IMR-90 (cell line): ENCODE measurements around the gene ANKRD11. TPM values are rescaled to one million over a fixed set of nuclear protein-coding genes. Genes with fewer than 3 reads are reported as not detected.

Source experiments
- ATAC-seq: fragments of 200-7000 bp; cut with Tn5 transposase; 2 replicates; pipeline ENCODE4 v1.9.1; 2020; ENCODE audit warnings: low read depth, mild to moderate bottlenecking, moderate library complexity
- BruUV-seq: library from RNA; stranded (reverse); fragments of 400-500 nt; replicated peaks from 2 replicates; lab custom pipeline; 2021; lab: Mats Ljungman, UMichigan
- CTCF ChIA-PET: fragments of 300-600 bp; formaldehyde crosslinking; extraction: SDS; loops from one replicate; lab custom pipeline; 2021; ENCODE audit warnings: antibody characterized with exemption; lab: Yijun Ruan, JAX
- POLR2A ChIA-PET: fragments of 300-600 bp; sonication (Branson Sonifier 250); formaldehyde crosslinking; loops from one replicate; lab custom pipeline; 2022; ENCODE audit warnings: antibody characterized with exemption; ENCODE audit not compliant: unreplicated experiment; lab: Charles Lee
- DNase-seq: peaks from one replicate; pipeline ENCODE4 v3.0.0; 2013
- H2AFZ ChIP-seq: replicated peaks from 2 replicates; pipeline ENCODE3; 2013; ENCODE audit warnings: low read length, mild to moderate bottlenecking; ENCODE audit not compliant: poor library complexity
- H2AK5ac ChIP-seq: 2 replicates; pipeline ENCODE4 v1.6.1; 2013; ENCODE audit warnings: low read depth, low read length, inconsistent platforms
- H2AK9ac ChIP-seq: replicated peaks from 2 replicates; pipeline ENCODE3; 2013; ENCODE audit warnings: mild to moderate bottlenecking, low read depth, low read length, moderate library complexity; ENCODE audit not compliant: poor library complexity
- H2BK120ac ChIP-seq: 2 replicates; pipeline ENCODE4 v1.6.1; 2013; ENCODE audit warnings: low read depth, low read length, inconsistent platforms
- H2BK15ac ChIP-seq: 3 replicates; pipeline ENCODE4 v1.6.1; 2013; ENCODE audit warnings: low read depth, low read length, inconsistent platforms
- H2BK20ac ChIP-seq: 2 replicates; pipeline ENCODE4 v1.6.1; 2013; ENCODE audit warnings: low read depth, mild to moderate bottlenecking, inconsistent platforms, low read length, moderate library complexity
- H2BK5ac ChIP-seq: 2 replicates; pipeline ENCODE4 v1.6.1; 2013; ENCODE audit warnings: mild to moderate bottlenecking, low read depth, low read length, inconsistent platforms; ENCODE audit not compliant: poor library complexity, severe bottlenecking
- H3K14ac ChIP-seq: replicated peaks from 2 replicates; pipeline ENCODE4 v1.6.1; 2013; ENCODE audit warnings: low read depth, low read length, inconsistent platforms
- H3K18ac ChIP-seq: 2 replicates; pipeline ENCODE4 v1.6.1; 2013; ENCODE audit warnings: low read depth, low read length, control low read depth
- H3K23ac ChIP-seq: 2 replicates; pipeline ENCODE4 v1.6.1; 2013; ENCODE audit warnings: low read depth, low read length, inconsistent platforms
- H3K27ac ChIP-seq: 2 replicates; pipeline ENCODE4 v1.5.1; 2013; ENCODE audit warnings: mild to moderate bottlenecking, control low read depth, low read length; ENCODE audit not compliant: insufficient read depth
- H3K27me3 ChIP-seq: 2 replicates; pipeline ENCODE4 v1.6.1; 2013; ENCODE audit warnings: low read length; ENCODE audit not compliant: control insufficient read depth, insufficient read depth
- H3K36me3 ChIP-seq: 2 replicates; pipeline ENCODE4 v1.6.1; 2013; ENCODE audit warnings: low read length, mixed read lengths; ENCODE audit not compliant: control insufficient read depth, insufficient read depth
- H3K4ac ChIP-seq: 2 replicates; pipeline ENCODE4 v1.6.1; 2013; ENCODE audit warnings: low read depth, low read length, inconsistent platforms
- H3K4me1 ChIP-seq: 2 replicates; pipeline ENCODE4 v1.6.1; 2013; ENCODE audit warnings: low read length, mixed read lengths; ENCODE audit not compliant: control insufficient read depth, insufficient read depth
- H3K4me2 ChIP-seq: 2 replicates; pipeline ENCODE4 v1.6.1; 2013; ENCODE audit warnings: low read depth, mild to moderate bottlenecking, control low read depth, low read length, moderate library complexity
- H3K4me3 ChIP-seq: 2 replicates; pipeline ENCODE4 v1.5.1; 2013; ENCODE audit warnings: low read depth, mild to moderate bottlenecking, control low read depth, low read length, moderate library complexity; ENCODE audit not compliant: insufficient read depth
- H3K56ac ChIP-seq: 2 replicates; pipeline ENCODE4 v1.6.1; 2013; ENCODE audit warnings: low read length, inconsistent platforms; ENCODE audit not compliant: insufficient read depth; ENCODE audit errors: extremely low read depth
- H3K79me1 ChIP-seq, 2 experiments: 2 replicates each; pipeline ENCODE4 v1.6.1; 2013; ENCODE audit warnings: low read length in 2 of 2, inconsistent platforms in 1 of 2, low read depth in 1 of 2
- H3K9ac ChIP-seq: 2 replicates; pipeline ENCODE4 v1.6.1; 2013; ENCODE audit warnings: low read depth, low read length, control low read depth
- H3K9me1 ChIP-seq: 2 replicates; pipeline ENCODE4 v1.6.1; 2013; ENCODE audit warnings: low read length, inconsistent platforms; ENCODE audit not compliant: insufficient read depth
- H3K9me3 ChIP-seq: 2 replicates; pipeline ENCODE4 v1.6.1; 2013; ENCODE audit warnings: low read length; ENCODE audit not compliant: control insufficient read depth, insufficient read depth
- H4K20me1 ChIP-seq: 2 replicates; pipeline ENCODE4 v1.6.1; 2013; ENCODE audit warnings: low read length, inconsistent platforms; ENCODE audit not compliant: insufficient read depth
- H4K5ac ChIP-seq: 2 replicates; pipeline ENCODE4 v1.6.1; 2013; ENCODE audit warnings: mild to moderate bottlenecking, low read depth, low read length, control low read depth
- H4K8ac ChIP-seq, 2 experiments: 2 replicates each; pipeline ENCODE4 v1.6.1; 2013; ENCODE audit warnings: low read depth in 2 of 2, low read length in 2 of 2, control low read depth in 1 of 2, inconsistent platforms in 1 of 2
- H4K91ac ChIP-seq: 2 replicates; pipeline ENCODE4 v1.6.1; 2013; ENCODE audit warnings: low read depth, low read length, inconsistent platforms; ENCODE audit not compliant: insufficient read depth
- BHLHE40 ChIP-seq: fragments of 150-350 bp; IDR thresholded peaks from 2 replicates; pipeline ENCODE4 v1.6.1; 2016; ENCODE audit warnings: mild to moderate bottlenecking, low read depth, low read length
- CEBPB ChIP-seq: IDR thresholded peaks from 2 replicates; pipeline ENCODE4 v1.6.1; 2012; ENCODE audit warnings: low read depth, low read length, improper control_type of control experiment
- CHD1 ChIP-seq: IDR thresholded peaks from 2 replicates; pipeline ENCODE4 v1.6.1; 2012; ENCODE audit warnings: low read depth, low read length, improper control_type of control experiment
- MAFK ChIP-seq: IDR thresholded peaks from 2 replicates; pipeline ENCODE4 v1.6.1; 2012; ENCODE audit warnings: low read depth, low read length, improper control_type of control experiment
- MAZ ChIP-seq: IDR thresholded peaks from 2 replicates; pipeline ENCODE4 v1.6.1; 2012; ENCODE audit warnings: low read depth, mild to moderate bottlenecking, low read length, improper control_type of control experiment, moderate library complexity, borderline replicate concordance
- MXI1 ChIP-seq: IDR thresholded peaks from 2 replicates; pipeline ENCODE4 v1.6.1; 2012; ENCODE audit warnings: low read depth, mild to moderate bottlenecking, low read length, moderate library complexity, borderline replicate concordance
- RCOR1 ChIP-seq: IDR thresholded peaks from 2 replicates; pipeline ENCODE4 v1.6.1; 2012; ENCODE audit warnings: mild to moderate bottlenecking, low read length, improper control_type of control experiment; ENCODE audit not compliant: insufficient replicate concordance
- RFX5 ChIP-seq: IDR thresholded peaks from 2 replicates; pipeline ENCODE4 v1.8.0; 2012; ENCODE audit warnings: low read depth, mild to moderate bottlenecking, low read length, moderate library complexity
- USF2 ChIP-seq: fragments of 150-350 bp; IDR thresholded peaks from 2 replicates; pipeline ENCODE4 v1.6.1; 2017; ENCODE audit warnings: mild to moderate bottlenecking, antibody characterized with exemption, low read length, low read depth
- WGBS, 2 experiments: methylation state at CpG; one replicate each; pipeline versions ENCODE4 v1.1.5 to v1.1.7; 2013; ENCODE audit warnings: missing lambda C conversion rate in 2 of 2; ENCODE audit not compliant: insufficient read length in 1 of 2; ENCODE audit errors: extremely low coverage in 2 of 2; 5-methylcytosine and 5-hydroxymethylcytosine counted together
- dilution Hi-C: fragments of 300-500 bp; cut with HindIII; formaldehyde crosslinking; loops from one replicate; pipeline ENCODE4 v1.14.3; 2018; ENCODE audit warnings: low sequenced_read_pairs; ENCODE audit not compliant: unreplicated experiment
- in situ Hi-C: fragments of 300-500 bp; cut with MboI; formaldehyde crosslinking; loops from 3 replicates; pipeline ENCODE4 v1.14.3; 2019; ENCODE audit warnings: low sequenced_read_pairs, inconsistent platforms, mixed read lengths
- intact Hi-C: fragments of 100-400 bp; cut with micrococcal nuclease; formaldehyde crosslinking; loops from 2 replicates; pipeline ENCODE4 v1.10.0; 2022
- polyA plus RNA-seq, 3 experiments: library from polyadenylated mRNA; depleted of rRNA; stranded (reverse); fragments of >200 nt; gene quantifications; 2 replicates each; pipeline ENCODE4 v1.2.3, GENCODE V29; 2012; ENCODE audit warnings: low replicate concordance in 1 of 3
- total RNA-seq: library from RNA; depleted of rRNA; stranded (reverse); fragments of >200 nt; gene quantifications from 2 replicates; pipeline ENCODE4 v1.2.3, GENCODE V29; 2012
- TF ChIP-seq, protein P1 (sequence below): fragments of 150-350 bp; IDR thresholded peaks from 2 replicates; pipeline ENCODE4 v1.6.1; 2016; ENCODE audit warnings: low read depth, mild to moderate bottlenecking, low read length, moderate library complexity, borderline replicate concordance

ANKRD11 gene
- total and polyA plus RNA-seq, 2 of the 4 experiments (the other 2 are of a cell fraction) = 46.8 to 71.9 TPM

GRCh38 chr16:89287777-89288576 is 202.4 kb downstream of the ANKRD11 start (continued):
- TF ChIP-seq MXI1 = no peak

- no peak overlapping the region for H3K27ac ChIP-seq
- intact Hi-C loops (no loop called here), in situ Hi-C loops (no loop called here), dilution Hi-C loops (no loop called here)
- no peak overlapping the region for H2AFZ ChIP-seq
- DNase-seq = no peak
- no peak overlapping the region for H2BK120ac ChIP-seq
- BruUV-seq = no TSS peak
- no peak overlapping the region for H3K9ac ChIP-seq
- TF ChIP-seq MXI1 (no peak), CHD1 (no peak), BHLHE40 (no peak), CEBPB (no peak), USF2 (no peak), RCOR1 (no peak), MAZ (no peak), MAFK (no peak), RFX5 (no peak)
- TF ChIP-seq, protein P1, sequence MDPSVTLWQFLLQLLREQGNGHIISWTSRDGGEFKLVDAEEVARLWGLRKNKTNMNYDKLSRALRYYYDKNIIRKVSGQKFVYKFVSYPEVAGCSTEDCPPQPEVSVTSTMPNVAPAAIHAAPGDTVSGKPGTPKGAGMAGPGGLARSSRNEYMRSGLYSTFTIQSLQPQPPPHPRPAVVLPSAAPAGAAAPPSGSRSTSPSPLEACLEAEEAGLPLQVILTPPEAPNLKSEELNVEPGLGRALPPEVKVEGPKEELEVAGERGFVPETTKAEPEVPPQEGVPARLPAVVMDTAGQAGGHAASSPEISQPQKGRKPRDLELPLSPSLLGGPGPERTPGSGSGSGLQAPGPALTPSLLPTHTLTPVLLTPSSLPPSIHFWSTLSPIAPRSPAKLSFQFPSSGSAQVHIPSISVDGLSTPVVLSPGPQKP = no peak
- no peak overlapping the region for H3K4me2 ChIP-seq
- peaks cover 48 to 74% of the 10 kb centered on the region in 2 experiments for H3K79me1 ChIP-seq
- no peak overlapping the region for H3K4ac ChIP-seq
- no peak overlapping the region for H3K18ac ChIP-seq
- H2BK15ac ChIP-seq = no peak overlapping the region
- no peaks in the 10 kb centered on the region for H3K27me3 ChIP-seq
- no peak overlapping the region for H3K4me3 ChIP-seq
- no peak overlapping the region for H3K56ac ChIP-seq
- H3K14ac ChIP-seq = no peak overlapping the region
- no peaks in the 10 kb centered on the region for H3K9me1 ChIP-seq
- H4K8ac ChIP-seq = no peak overlapping the region
- peaks cover 32% of the 10 kb centered on the region for H4K20me1 ChIP-seq
- no peak overlapping the region for H2AK9ac ChIP-seq
- no peak overlapping the region for H2BK20ac ChIP-seq
- no peak overlapping the region for H2BK5ac ChIP-seq
- 91% methylated on average over 18 of the region's 25 CpGs; no CpG with 5 or more reads in 1 of the 2 experiments for WGBS, 2 experiments
- H2AK5ac ChIP-seq = no peak overlapping the region
- ATAC-seq = no peak
- ChIA-PET POLR2A (no interaction called here), CTCF (interaction anchor here (0.6 kb wide), 1 partner anchor 341 kb away, joined by 5 read pairs; no protein-coding TSS in a partner anchor)
- no peak overlapping the region for H4K5ac ChIP-seq
- no peaks in the 10 kb centered on the region for H3K4me1 ChIP-seq
- no peaks in the 10 kb centered on the region for H3K9me3 ChIP-seq
- no peak overlapping the region for H3K23ac ChIP-seq
- no peak overlapping the region for H4K91ac ChIP-seq
- H3K36me3 ChIP-seq = peaks cover 70% of the 10 kb centered on the region
These were observed 204.3 kb downstream of the ANKRD11 start for GRCh38 chr16:89286096-89286495.
